NCI-H524 treated with DMSO at 0.1 percent for 48 hours (cell line): ENCODE data around the gene PPME1.
"Not testable (repeated sequence)": the region's sequence is repeated elsewhere in the genome, so short reads cannot be mapped to it uniquely, and the experiment has no call there.

Source experiments
- DNase-seq: peaks from one replicate; lab custom pipeline; 2025; lab: John Stamatoyannopoulos, UW

Gene PPME1

GRCh38 chr11:74170694-74171629, at the start of gene PPME1, which contains the start of gene C2CD3:
PPME1 (plus strand) TSS chr11:74171289; CDS start chr11:74171422, 133 bp downstream.
C2CD3 (minus strand) TSS chr11:74171002; CDS start chr11:74170792, 210 bp downstream.
- peak; percentile 97 for DNase-seq

- no peak for DNase-seq
These were observed 49.3 kb upstream of the PPME1 start for GRCh38 chr11:74121804-74122203.

GRCh38 chr11:74123008-74123448, 48.1 kb upstream of the PPME1 start:
- no peak for DNase-seq

- DNase-seq = not testable (repeated sequence)
These were observed 42.0 kb upstream of the PPME1 start for GRCh38 chr11:74129121-74129520.

GRCh38 chr11:74132833-74133232, 38.3 kb upstream of the PPME1 start:
- no peak for DNase-seq

- no peak for DNase-seq
These were observed 37.7 kb upstream of the PPME1 start for GRCh38 chr11:74133436-74133835.

- DNase-seq = no peak
These were observed 36.4 kb upstream of the PPME1 start for GRCh38 chr11:74134661-74135060.

- no peak for DNase-seq
These were observed 35.8 kb upstream of the PPME1 start for GRCh38 chr11:74135127-74135840.

GRCh38 chr11:74138021-74138420, 33.1 kb upstream of the PPME1 start:
- DNase-seq = no peak

- DNase-seq = no peak
These were observed 32.5 kb upstream of the PPME1 start for GRCh38 chr11:74138572-74138971.

- no peak for DNase-seq
These were observed 31.8 kb upstream of the PPME1 start for GRCh38 chr11:74139151-74139918.

- DNase-seq = not testable (repeated sequence)
These were observed 31.1 kb upstream of the PPME1 start for GRCh38 chr11:74139919-74140431.

GRCh38 chr11:74141241-74141695, 29.8 kb upstream of the PPME1 start:
- no peak for DNase-seq

GRCh38 chr11:74141908-74142307, 29.2 kb upstream of the PPME1 start:
- DNase-seq = no peak

GRCh38 chr11:74142624-74143023, 28.5 kb upstream of the PPME1 start:
- DNase-seq = no peak

GRCh38 chr11:74144592-74144991, 26.5 kb upstream of the PPME1 start:
- DNase-seq = no peak

- DNase-seq = no peak
These were observed 23.7 kb upstream of the PPME1 start for GRCh38 chr11:74147199-74147929.

- DNase-seq = no peak
These were observed 17.9 kb upstream of the PPME1 start for GRCh38 chr11:74153224-74153623.

GRCh38 chr11:74154620-74155281, 16.3 kb upstream of the PPME1 start:
- no peak for DNase-seq

GRCh38 chr11:74157169-74157568, 13.9 kb upstream of the PPME1 start:
- no peak for DNase-seq
